Type B pancreatic cell (in vitro differentiated cells): ENCODE data around the gene GATA1. TPM values are rescaled to one million over a fixed set of nuclear protein-coding genes. Genes with fewer than 3 reads are reported as not detected.
A peak's percentile ranks its signal among the peaks of the same experiment; 100 is the strongest.

Experiments
- DNase-seq: peaks from one replicate; pipeline ENCODE4 v3.0.0; 2021; ENCODE audit warnings: mixed read lengths; ENCODE audit not compliant: unreplicated experiment; ENCODE audit errors: extremely low spot score
- H3K27ac Mint-ChIP-seq: 2 replicates; pipeline ENCODE4 v1.8.0; 2021; ENCODE audit warnings: mild to moderate bottlenecking, mixed read lengths
- H3K27me3 Mint-ChIP-seq: 2 replicates; pipeline ENCODE4 v1.8.0; 2021; ENCODE audit warnings: mixed read lengths
- H3K36me3 Mint-ChIP-seq: 2 replicates; pipeline ENCODE4 v1.8.0; 2021; ENCODE audit warnings: mixed read lengths
- H3K4me1 Mint-ChIP-seq: one replicate; pipeline ENCODE4 v1.8.0; 2021; ENCODE audit warnings: mixed read lengths; ENCODE audit not compliant: unreplicated experiment
- H3K4me3 Mint-ChIP-seq: 2 replicates; pipeline ENCODE4 v1.8.0; 2021; ENCODE audit warnings: mild to moderate bottlenecking, mixed read lengths
- H3K9me3 Mint-ChIP-seq: 2 replicates; pipeline ENCODE4 v1.8.0; 2021; ENCODE audit warnings: mixed read lengths
- total RNA-seq: library from RNA; stranded (reverse); gene quantifications from 2 replicates; pipeline ENCODE4 v1.2.1, GENCODE V29; 2021; ENCODE audit warnings: low replicate concordance
- TF ChIP-seq, protein P1 (sequence below): fragments of 200-600 bp; sonication (generic); conservative IDR thresholded peaks from 2 replicates; pipeline ENCODE4 v1.5.0; 2021; ENCODE audit warnings: antibody characterized with exemption, mild to moderate bottlenecking

GATA1 gene
- total RNA-seq, 1 donor from 2014 or later, result not detected

DNA sequence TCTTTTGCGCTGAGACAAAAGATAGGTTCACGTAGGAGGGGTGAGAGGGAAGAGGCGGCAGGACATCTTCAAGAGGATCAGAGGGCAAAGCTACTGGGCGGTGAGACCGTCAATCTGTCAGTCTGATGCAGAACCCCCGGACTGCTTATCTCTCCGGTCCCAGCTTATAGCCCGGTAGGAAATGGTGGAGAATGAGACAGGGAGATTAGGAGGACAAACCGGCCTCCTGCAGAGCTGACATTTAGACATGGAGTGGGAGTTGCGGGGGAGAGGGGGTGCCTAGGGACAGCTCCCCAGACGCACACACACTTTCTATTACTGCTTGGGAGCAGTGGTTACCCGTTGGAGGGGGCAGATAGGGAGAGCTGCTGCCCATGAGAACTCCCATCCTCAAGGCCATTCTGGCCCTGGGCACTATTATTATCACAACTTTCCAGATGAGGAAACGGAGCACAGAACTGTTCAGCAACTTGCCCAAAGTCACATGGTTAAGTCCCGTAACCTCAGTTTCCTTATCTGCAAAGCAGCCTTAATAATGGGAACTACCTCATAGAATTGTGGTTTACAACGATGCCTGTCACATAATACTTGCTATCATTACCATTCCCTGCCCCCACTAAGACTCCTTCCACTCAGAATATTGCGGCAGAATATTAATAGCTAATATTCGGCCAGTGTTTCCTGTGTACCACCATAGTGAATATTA, 14.3 kb downstream of the GATA1 start:
- H3K9me3 Mint-ChIP-seq, result no peaks in the 10 kb centered on the region
- H3K27me3 Mint-ChIP-seq, result no peaks in the 10 kb centered on the region
- DNase-seq, result no peak

DNA sequence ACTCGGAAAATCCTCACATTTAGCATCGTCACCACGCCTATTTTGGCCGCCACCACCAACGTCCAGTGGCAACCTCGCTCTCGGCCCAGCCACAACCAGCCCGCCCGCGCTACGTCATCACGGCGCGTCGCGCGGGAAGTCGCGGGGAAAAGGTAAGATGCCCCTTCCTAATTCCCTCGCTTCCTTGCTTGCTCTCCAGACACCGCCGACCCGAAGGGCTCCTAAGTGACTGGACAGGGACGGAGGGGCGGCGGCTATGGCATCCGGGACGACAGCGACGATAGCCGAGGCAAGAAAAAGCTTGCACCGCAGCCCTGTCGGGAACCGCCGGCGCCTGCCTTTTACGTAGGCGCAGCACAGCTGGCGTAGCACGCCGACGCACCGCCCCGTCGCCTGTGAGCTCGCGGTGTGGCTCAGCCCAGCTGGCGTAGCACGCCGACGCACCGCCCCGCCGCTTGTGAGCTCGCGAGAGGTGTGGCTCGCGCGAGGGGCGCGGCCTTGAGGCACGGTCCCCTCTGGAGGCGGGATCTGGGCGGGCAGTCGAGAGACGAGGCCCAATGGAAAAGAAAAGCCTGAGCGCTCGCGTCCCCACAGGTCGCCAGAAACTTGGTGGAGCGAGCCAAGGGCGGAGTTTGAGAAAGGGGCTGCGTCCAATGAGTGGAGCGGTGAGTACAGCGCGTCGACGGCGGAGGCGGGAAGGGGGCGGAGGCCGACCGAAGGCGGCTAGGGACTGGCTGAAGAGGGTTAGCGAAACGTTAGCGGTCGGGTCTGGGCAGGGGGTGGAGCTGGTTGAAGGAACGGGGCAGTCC, 15.1 kb downstream of the GATA1 start, which contains the start of gene HDAC6:
HDAC6 (plus strand) TSS at position 788 of the 809 bp plus-strand sequence. CDS start 626 bp downstream, outside the sequence.
- peak; percentile 94 for DNase-seq
- Mint-ChIP-seq H3K4me3 (peak within 1 kb of the TSS; percentile 98), H3K9me3 (no peaks in the 10 kb centered on the region), H3K27me3 (no peaks in the 10 kb centered on the region), H3K27ac (peak within 1 kb of the TSS; percentile 100), H3K36me3 (peaks cover 5% of the 10 kb centered on the region), H3K4me1 (no peaks in the 10 kb centered on the region)
- TF ChIP-seq, protein P1, sequence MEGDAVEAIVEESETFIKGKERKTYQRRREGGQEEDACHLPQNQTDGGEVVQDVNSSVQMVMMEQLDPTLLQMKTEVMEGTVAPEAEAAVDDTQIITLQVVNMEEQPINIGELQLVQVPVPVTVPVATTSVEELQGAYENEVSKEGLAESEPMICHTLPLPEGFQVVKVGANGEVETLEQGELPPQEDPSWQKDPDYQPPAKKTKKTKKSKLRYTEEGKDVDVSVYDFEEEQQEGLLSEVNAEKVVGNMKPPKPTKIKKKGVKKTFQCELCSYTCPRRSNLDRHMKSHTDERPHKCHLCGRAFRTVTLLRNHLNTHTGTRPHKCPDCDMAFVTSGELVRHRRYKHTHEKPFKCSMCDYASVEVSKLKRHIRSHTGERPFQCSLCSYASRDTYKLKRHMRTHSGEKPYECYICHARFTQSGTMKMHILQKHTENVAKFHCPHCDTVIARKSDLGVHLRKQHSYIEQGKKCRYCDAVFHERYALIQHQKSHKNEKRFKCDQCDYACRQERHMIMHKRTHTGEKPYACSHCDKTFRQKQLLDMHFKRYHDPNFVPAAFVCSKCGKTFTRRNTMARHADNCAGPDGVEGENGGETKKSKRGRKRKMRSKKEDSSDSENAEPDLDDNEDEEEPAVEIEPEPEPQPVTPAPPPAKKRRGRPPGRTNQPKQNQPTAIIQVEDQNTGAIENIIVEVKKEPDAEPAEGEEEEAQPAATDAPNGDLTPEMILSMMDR, result no peak

More for the DNA sequence above, 14.3 kb downstream of the GATA1 start:
- Mint-ChIP-seq H3K27ac (peak overlapping the region; percentile 100), H3K4me3 (peak overlapping the region; percentile 98), H3K36me3 (peaks cover 5% of the 10 kb centered on the region), H3K4me1 (no peaks in the 10 kb centered on the region)
- TF ChIP-seq, protein P1, result no peak

- Mint-ChIP-seq H3K27ac (peak overlapping the region; percentile 100), H3K4me3 (peak overlapping the region; percentile 98), H3K27me3 (no peaks in the 10 kb centered on the region), H3K4me1 (no peaks in the 10 kb centered on the region), H3K9me3 (no peaks in the 10 kb centered on the region), H3K36me3 (peaks cover 5% of the 10 kb centered on the region)
- TF ChIP-seq, protein P1, result no peak
- DNase-seq, result peak; percentile 78
Observed at GRCh38 chrX:48802089-48802904, 15.9 kb downstream of the GATA1 start.

DNA sequence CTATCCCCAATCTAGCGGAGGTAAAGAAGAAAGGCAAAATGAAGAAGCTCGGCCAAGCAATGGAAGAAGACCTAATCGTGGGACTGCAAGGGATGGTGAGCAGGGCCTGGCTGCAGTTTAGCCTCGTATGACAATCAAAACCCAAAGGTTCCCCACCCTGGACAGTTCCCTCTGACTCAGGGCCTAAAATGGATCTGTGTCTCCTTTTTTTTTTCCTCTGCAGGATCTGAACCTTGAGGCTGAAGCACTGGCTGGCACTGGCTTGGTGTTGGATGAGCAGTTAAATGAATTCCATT, 16.5 kb downstream of the GATA1 start:
- Mint-ChIP-seq H3K27ac (peak overlapping the region; percentile 100), H3K9me3 (no peaks in the 10 kb centered on the region), H3K36me3 (peaks cover 5% of the 10 kb centered on the region), H3K4me1 (no peaks in the 10 kb centered on the region), H3K4me3 (peak overlapping the region; percentile 98), H3K27me3 (no peaks in the 10 kb centered on the region)
- TF ChIP-seq, protein P1, result no peak
- DNase-seq, result no peak

DNA sequence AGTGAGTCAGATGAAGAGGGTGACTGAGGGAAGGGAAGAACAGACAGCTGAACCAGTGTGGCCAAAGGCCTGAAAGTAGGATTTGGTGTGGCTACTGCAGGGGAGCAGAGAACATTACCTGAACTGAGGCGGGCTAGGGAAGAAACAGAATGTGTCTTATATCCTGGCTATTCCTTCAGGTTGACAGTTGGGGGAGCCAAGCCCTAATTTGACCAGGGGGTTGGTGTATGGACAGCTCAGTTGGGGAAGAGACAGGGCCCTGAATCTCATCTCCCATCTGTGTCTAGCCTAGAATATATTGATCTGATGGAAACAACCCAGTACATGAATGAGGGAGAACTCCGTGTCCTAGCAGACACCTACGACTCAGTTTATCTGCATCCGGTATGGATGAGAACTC, 19.7 kb downstream of the GATA1 start:
- no peak for DNase-seq
- Mint-ChIP-seq H3K4me3 (no peak overlapping the region), H3K4me1 (no peaks in the 10 kb centered on the region), H3K27me3 (no peaks in the 10 kb centered on the region), H3K36me3 (peaks cover 5% of the 10 kb centered on the region), H3K9me3 (no peaks in the 10 kb centered on the region), H3K27ac (no peak overlapping the region)
- TF ChIP-seq, protein P1, result no peak
